Karpas-422 (cell line): ENCODE data around the gene UBA52. TPM values are rescaled to one million over a fixed set of nuclear protein-coding genes. Genes with fewer than 3 reads are reported as not detected.

Source experiments
- DNase-seq: peaks from one replicate; pipeline ENCODE4 v3.0.0-alpha.2; 2015
- H2AFZ ChIP-seq: fragments of 200-600 bp; sonication (generic); 2 replicates; pipeline ENCODE4 v1.6.1; 2014; ENCODE audit warnings: antibody characterized with exemption, low read length, mixed read lengths
- H3K27ac ChIP-seq: fragments of 200-600 bp; sonication (generic); 2 replicates; pipeline ENCODE4 v1.5.1; 2014; ENCODE audit warnings: mild to moderate bottlenecking, low read length, moderate library complexity
- H3K27me3 ChIP-seq: fragments of 200-600 bp; sonication (generic); 2 replicates; pipeline ENCODE4 v1.6.1; 2014; ENCODE audit warnings: low read length, mixed read lengths
- H3K36me3 ChIP-seq: fragments of 200-600 bp; sonication (generic); 2 replicates; pipeline ENCODE4 v1.6.1; 2014; ENCODE audit warnings: low read length, mixed read lengths; ENCODE audit not compliant: insufficient read depth
- H3K4me1 ChIP-seq: fragments of 200-600 bp; sonication (generic); 2 replicates; pipeline ENCODE4 v1.6.1; 2014; ENCODE audit warnings: mild to moderate bottlenecking, low read length, mixed read lengths
- H3K4me2 ChIP-seq: fragments of 200-600 bp; sonication (generic); 2 replicates; pipeline ENCODE4 v1.6.1; 2014; ENCODE audit warnings: low read length, low read depth, mild to moderate bottlenecking; ENCODE audit not compliant: poor library complexity, severe bottlenecking
- H3K4me3 ChIP-seq: fragments of 200-600 bp; sonication (generic); 2 replicates; pipeline ENCODE4 v1.5.1; 2014; ENCODE audit warnings: mild to moderate bottlenecking, antibody characterized with exemption, low read length, mixed read lengths
- H3K79me2 ChIP-seq: fragments of 200-600 bp; sonication (generic); 2 replicates; pipeline ENCODE4 v1.6.1; 2014; ENCODE audit warnings: mild to moderate bottlenecking, low read length, mixed read lengths
- H3K9ac ChIP-seq: fragments of 200-600 bp; sonication (generic); 2 replicates; pipeline ENCODE4 v1.6.0; 2014; ENCODE audit warnings: low read length
- H3K9me2 ChIP-seq: fragments of 200-600 bp; sonication (generic), shearing (Covaris generic); replicated peaks from 2 replicates; pipeline ENCODE4 v1.6.0; 2014; ENCODE audit warnings: mild to moderate bottlenecking, low read length, moderate library complexity; ENCODE audit not compliant: insufficient read depth
- H3K9me3 ChIP-seq: fragments of 300-700, 200-600 bp; sonication (generic); 2 replicates; pipeline ENCODE4 v1.6.1; 2014; ENCODE audit warnings: low read length, mixed read lengths
- H4K20me1 ChIP-seq: fragments of 200-600 bp; sonication (generic); 2 replicates; pipeline ENCODE4 v1.6.1; 2014; ENCODE audit warnings: mild to moderate bottlenecking, antibody characterized with exemption, low read length, low read depth; ENCODE audit not compliant: insufficient read depth
- total RNA-seq: library from RNA; depleted of rRNA; stranded (reverse); fragments of >200 nt; shearing (Covaris generic); gene quantifications from 2 replicates; pipeline ENCODE4 v1.2.3, GENCODE V29; 2014; ENCODE audit warnings: low replicate concordance

Gene UBA52
- total RNA-seq, 1 experiment from 2014 or later, result 1,597 TPM

DNA sequence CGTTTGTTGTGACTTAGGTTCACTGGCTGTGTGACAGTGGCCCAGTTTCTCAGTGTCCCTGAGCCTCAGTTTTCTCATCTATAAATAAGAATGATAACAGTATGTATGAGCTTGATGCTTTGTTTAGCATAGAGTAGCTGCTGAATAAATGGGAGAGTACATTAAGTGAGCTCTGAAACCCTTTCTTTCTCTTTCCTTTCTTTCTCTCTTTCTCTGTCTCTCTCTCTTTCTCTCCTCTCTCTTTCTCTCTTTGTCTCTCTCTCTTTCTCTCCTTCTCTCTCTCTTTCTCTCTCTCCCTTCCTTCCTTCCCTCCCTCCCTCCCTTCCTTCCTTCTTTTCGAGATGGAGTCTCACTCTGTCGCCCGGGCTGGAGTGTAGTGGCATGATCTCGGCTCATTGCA is 12.0 kb upstream of the UBA52 start:
- Histone ChIP-seq H3K27ac (no peak overlapping the region), H3K4me2 (peak overlapping the region; percentile 99)

DNA sequence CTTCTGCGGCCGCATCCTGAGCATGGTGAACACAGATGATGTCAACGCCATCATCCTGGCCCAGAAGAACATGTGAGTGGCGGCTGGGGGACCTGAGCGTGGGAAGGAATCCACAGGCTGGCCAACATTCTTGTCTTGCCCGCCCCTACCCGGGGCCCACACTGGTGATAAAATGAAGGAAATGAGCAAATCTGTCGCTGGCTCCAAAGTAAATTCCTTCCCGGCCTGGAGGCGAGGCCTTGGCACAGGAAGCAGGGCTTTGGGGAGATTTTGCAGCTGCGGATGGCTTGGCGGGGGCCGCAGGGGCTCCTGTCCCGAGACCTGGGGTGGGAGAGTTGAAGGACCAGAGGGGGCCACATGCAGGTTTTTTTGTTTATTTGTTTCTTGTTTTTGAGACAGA is 9.6 kb upstream of the UBA52 start:
- H3K27me3 ChIP-seq, result no peaks in the 10 kb centered on the region
- peaks cover 33% of the 10 kb centered on the region for H3K79me2 ChIP-seq
- H3K4me1 ChIP-seq, result peaks cover 16% of the 10 kb centered on the region
- no peak overlapping the region for H2AFZ ChIP-seq
- H3K27ac ChIP-seq, result no peak overlapping the region
- peaks cover 3% of the 10 kb centered on the region; the same call in 1 of the 2 replicates for H3K36me3 ChIP-seq
- H4K20me1 ChIP-seq, result no peaks in the 10 kb centered on the region
- H3K9me2 ChIP-seq, result no peaks in the 10 kb centered on the region
- no peaks in the 10 kb centered on the region for H3K9me3 ChIP-seq
- no peak overlapping the region for H3K9ac ChIP-seq
- H3K4me2 ChIP-seq, result no peak overlapping the region
- peak; percentile 26 for DNase-seq
- no peak overlapping the region for H3K4me3 ChIP-seq

More for the DNA sequence above, 12.0 kb upstream of the UBA52 start:
- Histone ChIP-seq H2AFZ (no peak overlapping the region), H3K9me3 (no peaks in the 10 kb centered on the region), H3K9me2 (no peaks in the 10 kb centered on the region), H3K79me2 (peaks cover 33% of the 10 kb centered on the region), H4K20me1 (no peaks in the 10 kb centered on the region), H3K4me3 (peak overlapping the region; percentile 95; the same call in 1 of the 2 replicates), H3K4me1 (peaks cover 18% of the 10 kb centered on the region), H3K27me3 (no peaks in the 10 kb centered on the region), H3K36me3 (no peaks in the 10 kb centered on the region), H3K9ac (peak overlapping the region; percentile 93; the same call in 1 of the 2 replicates)
- peak; percentile 36 for DNase-seq

DNA sequence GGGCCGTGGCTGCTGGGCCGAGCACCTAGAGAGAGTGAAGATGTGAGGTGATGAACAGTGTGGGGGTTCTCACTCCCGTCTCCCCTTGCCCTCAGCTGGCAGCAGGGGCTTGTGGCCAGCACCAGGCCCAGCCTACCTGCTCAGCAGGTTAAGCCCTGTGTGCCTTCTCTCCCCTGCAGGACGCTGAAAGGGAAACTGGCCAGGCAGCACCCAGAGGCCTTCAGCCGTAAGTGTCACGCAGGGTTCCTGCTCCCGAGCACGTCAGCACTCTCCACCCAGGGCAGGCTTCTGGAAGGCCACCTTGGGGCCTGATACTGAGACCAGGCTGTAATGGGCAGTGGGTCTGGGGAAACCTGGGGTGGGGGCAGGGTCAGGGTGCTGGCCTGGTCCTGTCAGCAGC is 4.7 kb upstream of the UBA52 start:
- Histone ChIP-seq H3K9me3 (no peaks in the 10 kb centered on the region), H3K9ac (no peak overlapping the region), H3K79me2 (peaks cover 2% of the 10 kb centered on the region), H3K27me3 (no peaks in the 10 kb centered on the region), H3K4me2 (no peak overlapping the region), H3K27ac (no peak overlapping the region), H3K4me1 (peaks cover 6% of the 10 kb centered on the region), H3K4me3 (no peak overlapping the region), H3K9me2 (no peaks in the 10 kb centered on the region), H4K20me1 (peaks cover 2% of the 10 kb centered on the region; the same call in 1 of the 2 replicates), H2AFZ (no peak overlapping the region), H3K36me3 (peaks cover 19% of the 10 kb centered on the region)
- no peak for DNase-seq

DNA sequence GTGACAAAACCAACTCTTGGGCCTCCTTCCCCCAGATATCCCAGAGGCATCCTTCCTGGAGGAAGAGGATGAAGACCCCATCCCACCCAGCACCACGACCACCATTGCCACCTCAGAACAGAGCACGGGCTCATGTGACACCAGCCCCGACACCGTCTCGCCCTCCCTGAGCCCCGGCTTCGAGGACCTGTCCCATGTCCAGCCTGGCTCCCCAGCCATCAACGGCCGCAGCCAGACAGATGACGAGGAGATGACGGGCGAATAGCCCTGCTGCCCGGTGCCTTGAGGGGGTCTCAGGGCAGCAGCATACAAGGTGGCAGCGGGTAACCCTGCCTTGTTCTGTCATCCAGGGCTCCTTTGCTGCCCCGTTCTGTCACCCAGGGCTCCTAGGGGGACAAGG is 3.3 kb upstream of the UBA52 start:
- H3K4me1 ChIP-seq, result peaks cover 17% of the 10 kb centered on the region
- H3K4me2 ChIP-seq, result no peak overlapping the region
- no peak overlapping the region for H3K4me3 ChIP-seq
- no peaks in the 10 kb centered on the region for H3K9me3 ChIP-seq
- H3K36me3 ChIP-seq, result peaks cover 27% of the 10 kb centered on the region
- H4K20me1 ChIP-seq, result peaks cover 16% of the 10 kb centered on the region
- DNase-seq, result no peak
- H3K27ac ChIP-seq, result no peak overlapping the region
- H3K9me2 ChIP-seq, result no peaks in the 10 kb centered on the region
- H3K79me2 ChIP-seq, result peaks cover 16% of the 10 kb centered on the region
- H3K9ac ChIP-seq, result no peak overlapping the region
- H3K27me3 ChIP-seq, result no peaks in the 10 kb centered on the region
- no peak overlapping the region for H2AFZ ChIP-seq

DNA sequence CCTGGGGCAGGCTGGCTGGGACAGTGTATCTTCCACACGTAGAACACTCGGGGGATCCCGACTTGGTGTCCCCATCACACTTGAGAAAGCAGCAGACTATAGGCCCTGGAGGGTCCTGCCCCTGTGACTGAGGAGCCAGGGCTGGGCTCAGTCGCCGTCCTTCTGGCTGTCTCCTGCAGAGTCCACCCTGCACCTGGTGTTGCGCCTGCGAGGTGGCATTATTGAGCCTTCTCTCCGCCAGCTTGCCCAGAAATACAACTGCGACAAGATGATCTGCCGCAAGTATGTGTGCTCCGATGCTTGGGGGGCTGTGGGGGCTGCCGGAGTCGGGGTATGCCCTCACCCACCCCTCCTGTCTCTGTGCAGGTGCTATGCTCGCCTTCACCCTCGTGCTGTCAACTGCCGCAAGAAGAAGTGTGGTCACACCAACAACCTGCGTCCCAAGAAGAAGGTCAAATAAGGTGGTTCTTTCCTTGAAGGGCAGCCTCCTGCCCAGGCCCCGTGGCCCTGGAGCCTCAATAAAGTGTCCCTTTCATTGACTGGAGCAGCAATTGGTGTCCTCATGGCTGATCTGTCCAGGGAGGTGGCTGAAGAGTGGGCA is 3.1 kb downstream of the UBA52 start:
- Histone ChIP-seq H4K20me1 (peaks cover 32% of the 10 kb centered on the region), H2AFZ (no peak overlapping the region), H3K9ac (no peak overlapping the region), H3K36me3 (peaks cover 26% of the 10 kb centered on the region), H3K27me3 (no peaks in the 10 kb centered on the region), H3K9me3 (no peaks in the 10 kb centered on the region), H3K4me2 (no peak overlapping the region), H3K4me3 (no peak overlapping the region), H3K27ac (no peak overlapping the region), H3K4me1 (peaks cover 19% of the 10 kb centered on the region), H3K79me2 (peaks cover 19% of the 10 kb centered on the region), H3K9me2 (no peaks in the 10 kb centered on the region)
- no peak for DNase-seq

DNA sequence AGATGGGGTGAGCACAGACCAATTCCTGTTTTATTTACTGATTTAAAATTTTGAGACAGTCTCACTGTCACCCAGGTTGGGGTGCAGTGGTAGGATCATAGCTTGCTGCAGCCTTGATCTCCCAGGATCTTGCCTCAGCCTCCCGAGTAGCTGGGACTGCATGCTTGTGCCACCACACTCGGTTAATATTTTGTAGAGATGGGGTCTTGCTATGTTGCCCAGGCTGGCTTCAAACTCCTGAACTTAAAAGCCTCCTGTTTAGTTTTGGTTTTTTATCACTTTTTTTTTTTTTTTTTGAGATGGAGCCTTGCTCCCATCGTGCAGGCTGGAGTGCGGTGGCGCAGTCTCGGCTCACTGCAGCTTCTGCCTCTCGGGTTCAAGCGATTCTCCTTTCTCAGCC is 4.7 kb downstream of the UBA52 start:
- Histone ChIP-seq H3K4me3 (no peak overlapping the region), H2AFZ (no peak overlapping the region), H3K9me3 (no peaks in the 10 kb centered on the region), H4K20me1 (peaks cover 32% of the 10 kb centered on the region), H3K27ac (no peak overlapping the region), H3K36me3 (peaks cover 26% of the 10 kb centered on the region), H3K79me2 (peaks cover 19% of the 10 kb centered on the region), H3K9ac (no peak overlapping the region), H3K4me2 (no peak overlapping the region), H3K27me3 (no peaks in the 10 kb centered on the region), H3K4me1 (peaks cover 13% of the 10 kb centered on the region), H3K9me2 (no peaks in the 10 kb centered on the region)
- peak; percentile 38 for DNase-seq

DNA sequence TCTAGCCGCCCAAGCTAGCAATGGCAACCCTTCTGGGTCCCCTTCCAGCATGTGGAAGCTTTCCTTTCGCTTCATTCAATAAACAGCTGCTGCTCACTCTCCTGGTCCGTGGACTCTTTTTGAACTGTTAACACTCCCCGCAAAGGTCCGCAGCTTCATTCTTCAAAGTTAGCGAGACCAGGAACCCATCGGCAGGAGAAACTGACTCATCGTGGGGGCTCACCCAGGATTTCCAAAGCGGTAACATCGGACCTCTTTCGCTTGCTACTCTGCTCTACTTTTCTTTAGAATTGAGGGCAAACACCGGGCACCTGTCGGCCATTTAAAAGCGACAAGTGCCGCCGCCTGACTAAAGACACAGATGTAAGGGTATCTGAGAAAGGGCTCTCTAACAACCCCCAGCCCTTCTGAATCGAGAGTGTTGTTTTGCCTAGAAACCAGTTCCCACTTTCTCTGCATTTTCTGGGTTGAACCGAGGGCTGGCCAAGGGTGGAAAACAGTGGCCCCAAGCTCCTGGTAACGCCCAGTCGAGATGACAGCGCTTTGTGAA is 5.8 kb downstream of the UBA52 start:
- H4K20me1 ChIP-seq, result peaks cover 26% of the 10 kb centered on the region
- peaks cover 12% of the 10 kb centered on the region for H3K4me1 ChIP-seq
- no peak overlapping the region for H2AFZ ChIP-seq
- no peaks in the 10 kb centered on the region for H3K9me3 ChIP-seq
- no peak overlapping the region for H3K9ac ChIP-seq
- H3K4me2 ChIP-seq, result no peak overlapping the region
- no peak overlapping the region for H3K4me3 ChIP-seq
- no peak overlapping the region for H3K27ac ChIP-seq
- H3K9me2 ChIP-seq, result no peaks in the 10 kb centered on the region
- no peak for DNase-seq
- peaks cover 12% of the 10 kb centered on the region for H3K79me2 ChIP-seq
- peaks cover 26% of the 10 kb centered on the region for H3K36me3 ChIP-seq
- no peaks in the 10 kb centered on the region for H3K27me3 ChIP-seq

DNA sequence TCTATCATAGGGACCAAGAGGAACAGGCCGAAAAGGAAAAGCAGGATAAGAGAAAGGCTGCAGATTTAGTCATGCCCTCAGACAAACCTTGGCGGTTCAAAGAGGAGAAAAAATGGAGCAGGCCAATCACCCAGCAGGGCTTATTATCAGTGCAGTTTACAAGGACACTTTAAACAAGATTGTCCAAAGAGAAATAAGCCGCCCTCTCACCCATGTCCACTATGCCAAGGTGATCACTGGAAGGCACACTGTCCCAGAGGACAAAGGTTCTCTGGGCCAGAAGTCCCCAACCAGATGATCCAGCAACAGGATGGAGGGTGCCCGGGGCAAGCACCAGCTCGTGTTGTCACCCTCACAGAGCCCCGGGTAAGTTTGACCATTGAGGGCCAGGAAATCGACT is 8.7 kb downstream of the UBA52 start:
- Histone ChIP-seq H3K4me2 (no peak overlapping the region), H3K4me3 (no peak overlapping the region), H2AFZ (no peak overlapping the region), H3K27me3 (no peaks in the 10 kb centered on the region), H3K9me3 (no peaks in the 10 kb centered on the region), H3K9me2 (no peaks in the 10 kb centered on the region), H3K27ac (no peak overlapping the region), H3K4me1 (no peaks in the 10 kb centered on the region), H3K36me3 (peaks cover 1% of the 10 kb centered on the region; the same call in 1 of the 2 replicates), H3K9ac (no peak overlapping the region), H4K20me1 (peaks cover 7% of the 10 kb centered on the region; the same call in 1 of the 2 replicates), H3K79me2 (no peaks in the 10 kb centered on the region)
- no peak for DNase-seq
